Smooth muscle cell of bladder (primary cell): ENCODE measurements around the gene FKBP15. TPM values are rescaled to one million over a fixed set of nuclear protein-coding genes. Genes with fewer than 3 reads are reported as not detected.

Experiments used
- total RNA-seq: library from RNA; depleted of rRNA; stranded (reverse); fragments of >200 nt; gene quantifications from 2 replicates; pipeline ENCODE4 v1.2.3, GENCODE V29; 2014

Gene FKBP15, protein sequence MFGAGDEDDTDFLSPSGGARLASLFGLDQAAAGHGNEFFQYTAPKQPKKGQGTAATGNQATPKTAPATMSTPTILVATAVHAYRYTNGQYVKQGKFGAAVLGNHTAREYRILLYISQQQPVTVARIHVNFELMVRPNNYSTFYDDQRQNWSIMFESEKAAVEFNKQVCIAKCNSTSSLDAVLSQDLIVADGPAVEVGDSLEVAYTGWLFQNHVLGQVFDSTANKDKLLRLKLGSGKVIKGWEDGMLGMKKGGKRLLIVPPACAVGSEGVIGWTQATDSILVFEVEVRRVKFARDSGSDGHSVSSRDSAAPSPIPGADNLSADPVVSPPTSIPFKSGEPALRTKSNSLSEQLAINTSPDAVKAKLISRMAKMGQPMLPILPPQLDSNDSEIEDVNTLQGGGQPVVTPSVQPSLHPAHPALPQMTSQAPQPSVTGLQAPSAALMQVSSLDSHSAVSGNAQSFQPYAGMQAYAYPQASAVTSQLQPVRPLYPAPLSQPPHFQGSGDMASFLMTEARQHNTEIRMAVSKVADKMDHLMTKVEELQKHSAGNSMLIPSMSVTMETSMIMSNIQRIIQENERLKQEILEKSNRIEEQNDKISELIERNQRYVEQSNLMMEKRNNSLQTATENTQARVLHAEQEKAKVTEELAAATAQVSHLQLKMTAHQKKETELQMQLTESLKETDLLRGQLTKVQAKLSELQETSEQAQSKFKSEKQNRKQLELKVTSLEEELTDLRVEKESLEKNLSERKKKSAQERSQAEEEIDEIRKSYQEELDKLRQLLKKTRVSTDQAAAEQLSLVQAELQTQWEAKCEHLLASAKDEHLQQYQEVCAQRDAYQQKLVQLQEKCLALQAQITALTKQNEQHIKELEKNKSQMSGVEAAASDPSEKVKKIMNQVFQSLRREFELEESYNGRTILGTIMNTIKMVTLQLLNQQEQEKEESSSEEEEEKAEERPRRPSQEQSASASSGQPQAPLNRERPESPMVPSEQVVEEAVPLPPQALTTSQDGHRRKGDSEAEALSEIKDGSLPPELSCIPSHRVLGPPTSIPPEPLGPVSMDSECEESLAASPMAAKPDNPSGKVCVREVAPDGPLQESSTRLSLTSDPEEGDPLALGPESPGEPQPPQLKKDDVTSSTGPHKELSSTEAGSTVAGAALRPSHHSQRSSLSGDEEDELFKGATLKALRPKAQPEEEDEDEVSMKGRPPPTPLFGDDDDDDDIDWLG
- 14.6 and 17.7 TPM in 2 replicates for total RNA-seq

DNA sequence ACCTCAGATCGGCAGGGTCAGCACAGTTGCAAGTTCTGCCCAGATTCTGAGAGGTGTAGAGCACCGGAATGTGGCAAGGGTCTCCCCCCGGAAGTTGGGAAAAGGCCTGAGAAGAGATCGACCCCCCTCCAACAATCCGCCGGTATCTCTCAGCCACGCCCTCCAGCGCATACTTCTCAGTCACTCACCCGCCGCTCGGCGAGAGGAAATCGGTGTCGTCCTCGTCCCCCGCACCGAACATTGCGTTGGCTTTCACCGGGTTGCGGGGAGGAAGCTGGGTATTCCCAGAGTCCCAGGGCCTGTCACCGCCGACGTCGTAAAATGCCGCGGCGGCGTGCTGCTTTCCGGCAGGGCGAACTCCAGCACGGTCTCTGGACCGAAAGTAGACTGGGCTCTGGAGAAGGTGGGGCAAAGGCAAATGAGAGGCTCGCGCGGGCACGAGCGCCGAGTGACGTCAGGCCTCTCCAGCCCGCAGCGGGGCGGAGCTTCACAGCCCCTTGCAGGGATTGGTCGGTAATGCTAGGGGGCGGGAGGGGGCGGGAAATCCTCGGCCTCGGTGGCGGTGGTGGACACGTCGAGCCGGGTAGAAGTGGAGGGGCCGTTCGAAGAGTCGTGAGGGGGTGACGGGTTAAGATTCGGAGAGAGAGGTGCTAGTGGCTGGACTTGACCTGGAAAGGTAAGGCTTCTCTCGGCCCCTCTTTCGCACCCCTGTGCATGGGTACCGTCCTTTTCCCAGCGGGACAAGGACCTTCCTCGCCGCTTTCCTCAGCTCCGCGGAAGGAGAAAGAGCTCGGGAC is at the start of gene FKBP15, which contains the start of gene SLC31A1:
FKBP15 (minus strand) TSS at position 275 of the 797 bp plus-strand sequence; CDS start at position 241, 34 bp downstream.
SLC31A1 (plus strand) TSS at position 542 of the 797 bp plus-strand sequence. CDS start 34,605 bp downstream, outside the sequence.

DNA sequence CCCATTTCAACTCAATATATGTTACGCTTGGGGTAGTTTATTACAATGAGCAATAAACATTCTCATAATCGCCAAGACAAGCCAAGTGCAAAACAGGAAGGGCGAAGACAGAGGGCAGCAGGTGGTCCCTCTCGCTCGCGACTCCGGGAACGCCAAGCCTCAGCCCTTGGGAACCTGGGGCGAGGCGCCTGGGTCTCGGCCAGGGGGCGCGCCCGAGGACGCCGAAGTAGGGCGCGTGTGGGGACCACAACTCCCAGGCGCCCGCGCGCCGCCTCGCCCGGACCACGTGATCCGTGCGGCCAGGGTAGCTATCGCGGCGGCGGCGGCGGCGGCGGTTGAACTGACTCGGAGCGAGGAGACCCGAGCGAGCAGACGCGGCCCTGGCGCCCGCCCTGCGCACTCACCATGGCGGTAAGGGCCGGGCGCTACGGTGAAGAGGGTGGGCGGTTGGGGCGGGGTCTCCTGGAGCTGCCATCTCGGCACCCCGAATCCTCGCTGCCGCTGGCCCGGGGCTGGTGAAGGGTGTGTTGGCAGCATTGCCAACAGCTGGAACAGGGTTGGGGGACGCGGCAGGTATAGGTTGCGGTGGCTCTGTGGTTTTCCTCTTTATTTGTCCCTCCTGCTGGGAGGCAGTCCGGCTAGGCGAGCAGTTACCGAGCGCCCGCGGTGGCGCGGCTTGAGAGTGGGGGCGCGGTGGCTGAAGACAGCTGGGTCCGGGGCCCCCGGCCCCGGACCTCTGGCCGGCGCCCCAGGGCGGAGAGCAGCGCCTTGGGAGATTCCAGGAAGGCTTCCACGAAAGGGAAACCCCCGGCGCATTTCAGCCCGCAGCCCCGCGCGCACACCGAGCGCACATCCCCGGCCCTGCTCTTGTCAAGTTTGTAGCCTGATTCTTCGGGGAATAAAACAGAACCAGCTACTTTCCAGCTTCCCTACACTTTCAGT is 70.1 kb downstream of the FKBP15 start, which contains the start of gene SLC31A2:
SLC31A2 (plus strand) TSS at position 338 of the 942 bp plus-strand sequence; CDS start at position 406, 68 bp downstream.

Other genes with a start within 250 kb of the FKBP15 start
- 1.2 and 1.8 TPM in 2 replicates for gene ZNF883, start 209.1 kb downstream of the FKBP15 start, total RNA-seq
- 2.3 and 2.4 TPM in 2 replicates for gene ZFP37, start 164.6 kb downstream of the FKBP15 start, total RNA-seq
- 9.4 and 10.0 TPM in 2 replicates for gene SLC31A2, start 70.3 kb downstream of the FKBP15 start, total RNA-seq
- gene SLC31A1, start 267 bp upstream of the FKBP15 start, total RNA-seq, result 44.4 and 45.8 TPM in 2 replicates
- gene CDC26, start 54.3 kb upstream of the FKBP15 start, total RNA-seq, result 43.1 and 55.8 TPM in 2 replicates
- 24.3 and 27.1 TPM in 2 replicates for gene PRPF4, start 54.4 kb upstream of the FKBP15 start, total RNA-seq
- not detected in 2 replicates for gene RNF183, start 82.1 kb upstream of the FKBP15 start, total RNA-seq
- 1.8 and 3.4 TPM in 2 replicates for gene WDR31, start 119.0 kb upstream of the FKBP15 start, total RNA-seq
- not detected in 2 replicates for gene BSPRY, start 128.3 kb upstream of the FKBP15 start, total RNA-seq
- gene HDHD3, start 155.7 kb upstream of the FKBP15 start, total RNA-seq, result 4.6 and 9.9 TPM in 2 replicates
- 23.3 and 24.8 TPM in 2 replicates for gene ALAD, start 180.0 kb upstream of the FKBP15 start, total RNA-seq
- 18.8 and 22.8 TPM in 2 replicates for gene POLE3, start 189.4 kb upstream of the FKBP15 start, total RNA-seq
- gene C9orf43, start 189.5 kb upstream of the FKBP15 start, total RNA-seq, result 0.14 and 0.18 TPM in 2 replicates
- gene RGS3, start 242.4 kb upstream of the FKBP15 start, total RNA-seq, result 23.9 and 29.1 TPM in 2 replicates